H1 (cell line): ENCODE measurements around the gene ATP8B2. TPM values are rescaled to one million over a fixed set of nuclear protein-coding genes. Genes with fewer than 3 reads are reported as not detected.

Experiments used
- CTCF ChIA-PET: fragments of 300-600 bp; sonication (Branson Sonifier 250); formaldehyde crosslinking; loops from one replicate; lab custom pipeline; 2021; ENCODE audit not compliant: partially characterized antibody; lab: Charles Lee
- POLR2A ChIA-PET: fragments of 300-600 bp; sonication (Branson Sonifier 250); formaldehyde crosslinking; loops from one replicate; lab custom pipeline; 2021; ENCODE audit warnings: inconsistent platforms; ENCODE audit not compliant: partially characterized antibody; lab: Charles Lee
- DNase-seq, 2 experiments: peaks; one replicate each; pipeline versions ENCODE4 v3.0.0 to v3.0.0-alpha.2; 2010 to 2022; ENCODE audit warnings: low spot score in 2 of 2, low read depth in 1 of 2, mixed read lengths in 1 of 2
- FAIRE-seq: peaks from 2 replicates; lab custom pipeline; 2011; peaks lifted over from hg19 to GRCh38; lab: Jason Lieb, UNC
- H2AFZ ChIP-seq: 2 replicates; pipeline ENCODE4 v1.8.1; 2012; ENCODE audit warnings: low read length, inconsistent platforms
- H2AK5ac ChIP-seq: 2 replicates; pipeline ENCODE4 v1.6.1; 2013; ENCODE audit warnings: low read depth, low read length
- H2BK120ac ChIP-seq: replicated peaks from 2 replicates; pipeline ENCODE3; 2013; ENCODE audit warnings: low read depth, low read length, inconsistent platforms
- H2BK12ac ChIP-seq: 2 replicates; pipeline ENCODE4 v1.6.1; 2013; ENCODE audit warnings: low read depth, low read length
- H2BK15ac ChIP-seq: 2 replicates; pipeline ENCODE4 v1.6.1; 2013; ENCODE audit warnings: low read length
- H2BK20ac ChIP-seq: 2 replicates; pipeline ENCODE4 v1.6.1; 2013; ENCODE audit warnings: low read length
- H2BK5ac ChIP-seq: 2 replicates; pipeline ENCODE4 v1.6.1; 2013; ENCODE audit warnings: low read depth, low read length
- H3K14ac ChIP-seq: 2 replicates; pipeline ENCODE4 v1.6.1; 2013; ENCODE audit warnings: inconsistent platforms; ENCODE audit not compliant: insufficient read length
- H3K18ac ChIP-seq: 2 replicates; pipeline ENCODE4 v1.6.1; 2013; ENCODE audit warnings: low read length; ENCODE audit errors: extremely low read depth
- H3K23ac ChIP-seq: 2 replicates; pipeline ENCODE4 v1.6.1; 2013; ENCODE audit warnings: inconsistent platforms; ENCODE audit not compliant: insufficient read length
- H3K23me2 ChIP-seq: 2 replicates; pipeline ENCODE4 v1.6.1; 2013; ENCODE audit warnings: low read depth, low read length
- H3K27ac ChIP-seq: 2 replicates; pipeline ENCODE4 v1.6.1; 2011; ENCODE audit warnings: low read depth, low read length, inconsistent platforms
- H3K27me3 ChIP-seq, 4 experiments: replicated peaks in 1 of 4; 1 replicate in 1 of 4; 2 replicates in 3 of 4; pipeline versions ENCODE4 v1.6.1 to v1.8.1; 2011 to 2013; ENCODE audit warnings: low read length in 3 of 4, mild to moderate bottlenecking in 3 of 4, inconsistent platforms in 2 of 4, mixed read lengths in 2 of 4, moderate library complexity in 1 of 4; ENCODE audit not compliant: control insufficient read depth in 3 of 4, insufficient read depth in 3 of 4; ENCODE audit errors: extremely low read depth in 1 of 4
- H3K36me3 ChIP-seq, 4 experiments: 2 replicates each; pipeline versions ENCODE4 v1.6.1 to v1.8.1; 2011 to 2013; ENCODE audit warnings: mild to moderate bottlenecking in 4 of 4, low read length in 3 of 4, moderate library complexity in 2 of 4, control low read depth in 1 of 4, inconsistent platforms in 1 of 4; ENCODE audit not compliant: insufficient read depth in 4 of 4, control insufficient read depth in 2 of 4
- H3K4ac ChIP-seq: replicated peaks from 2 replicates; pipeline ENCODE3; 2013; ENCODE audit warnings: low read length, low read depth, mixed read lengths, inconsistent platforms; ENCODE audit not compliant: insufficient read length
- H3K4me1 ChIP-seq, 4 experiments: replicated peaks in 1 of 4; 1 replicate in 1 of 4; 2 replicates in 3 of 4; pipeline versions ENCODE4 v1.6.1 to v1.8.1; 2011 to 2013; ENCODE audit warnings: low read length in 3 of 4, inconsistent platforms in 2 of 4, mixed read lengths in 1 of 4; ENCODE audit not compliant: insufficient read depth in 4 of 4, control insufficient read depth in 3 of 4
- H3K4me2 ChIP-seq, 2 experiments: 2 replicates each; pipeline versions ENCODE4 v1.6.1 to v1.8.1; 2011 to 2013; ENCODE audit warnings: low read depth in 2 of 2, low read length in 2 of 2, control low read depth in 1 of 2, inconsistent platforms in 1 of 2, mild to moderate bottlenecking in 1 of 2; ENCODE audit not compliant: insufficient read depth in 1 of 2
- H3K4me3 ChIP-seq, 4 experiments: fragments of 200-600, 300-600 bp in 1 of 4; sonication (generic), shearing (Covaris generic), sonication (Bioruptor Twin) in 1 of 4; 2 replicates each; pipeline versions ENCODE4 v1.5.1 to v1.8.1; 2011 to 2016; ENCODE audit warnings: low read length in 4 of 4, low read depth in 3 of 4, control low read depth in 2 of 4, inconsistent platforms in 2 of 4, mild to moderate bottlenecking in 2 of 4, mixed read lengths in 1 of 4, moderate library complexity in 1 of 4; ENCODE audit not compliant: insufficient read depth in 2 of 4; ENCODE audit errors: extremely low read depth in 1 of 4
- H3K56ac ChIP-seq: replicated peaks from 2 replicates; pipeline ENCODE3; 2013; ENCODE audit warnings: low read depth, mild to moderate bottlenecking, mixed read lengths, low read length, inconsistent platforms; ENCODE audit not compliant: insufficient read length
- H3K79me1 ChIP-seq: 2 replicates; pipeline ENCODE4 v1.6.1; 2013; ENCODE audit warnings: low read depth, low read length, control low read depth
- H3K79me2 ChIP-seq, 2 experiments: 2 replicates each; pipeline versions ENCODE4 v1.6.1 to v1.8.1; 2012 to 2013; ENCODE audit warnings: low read length in 2 of 2, mild to moderate bottlenecking in 2 of 2, inconsistent platforms in 1 of 2; ENCODE audit not compliant: insufficient read depth in 2 of 2, control insufficient read depth in 1 of 2
- H3K9ac ChIP-seq, 4 experiments: replicated peaks in 1 of 4; 1 replicate in 1 of 4; 2 replicates in 3 of 4; pipeline versions ENCODE4 v1.6.1 to v1.8.1; 2011 to 2013; ENCODE audit warnings: low read depth in 3 of 4, low read length in 3 of 4, control low read depth in 2 of 4, mild to moderate bottlenecking in 2 of 4, moderate library complexity in 2 of 4, inconsistent platforms in 1 of 4; ENCODE audit errors: extremely low read depth in 1 of 4
- H3K9me3 ChIP-seq, 2 experiments: 2 replicates each; pipeline versions ENCODE4 v1.6.1 to v1.8.1; 2012 to 2013; ENCODE audit warnings: mild to moderate bottlenecking in 2 of 2, moderate library complexity in 2 of 2, control low read depth in 1 of 2, inconsistent platforms in 1 of 2, low read depth in 1 of 2, low read length in 1 of 2, mixed read lengths in 1 of 2; ENCODE audit not compliant: insufficient read depth in 2 of 2
- H4K20me1 ChIP-seq, 2 experiments: replicated peaks in 1 of 2; 2 replicates each; pipeline versions ENCODE3 to v1.8.1; 2011 to 2013; ENCODE audit warnings: inconsistent platforms in 2 of 2, low read length in 2 of 2, mild to moderate bottlenecking in 1 of 2; ENCODE audit not compliant: insufficient read depth in 2 of 2, control insufficient read depth in 1 of 2
- H4K5ac ChIP-seq: 2 replicates; pipeline ENCODE4 v1.6.1; 2013; ENCODE audit warnings: low read length, low read depth, mixed read lengths, inconsistent platforms; ENCODE audit not compliant: insufficient read length
- H4K8ac ChIP-seq: 2 replicates; pipeline ENCODE4 v1.8.0; 2013; ENCODE audit warnings: mild to moderate bottlenecking, moderate library complexity, low read length, inconsistent platforms; ENCODE audit not compliant: insufficient read depth; ENCODE audit errors: extremely low read depth
- H4K91ac ChIP-seq: replicated peaks from 2 replicates; pipeline ENCODE3; 2013; ENCODE audit warnings: low read length, mixed read lengths, inconsistent platforms; ENCODE audit not compliant: insufficient read length
- ASH2L ChIP-seq: fragments of 200-600, 300-600 bp; sonication (generic); IDR thresholded peaks from one replicate; pipeline ENCODE4 v1.7.1; 2017; ENCODE audit warnings: low read length
- RAD21 ChIP-seq, 2 experiments: IDR thresholded peaks in 1 of 2; conservative IDR thresholded peaks in 1 of 2; 2 replicates each; pipeline ENCODE4 v1.6.1; 2011; ENCODE audit warnings: low read depth in 2 of 2, low read length in 2 of 2, improper control_type of control experiment in 1 of 2, inconsistent platforms in 1 of 2, mild to moderate bottlenecking in 1 of 2, moderate library complexity in 1 of 2
- WGBS, 2 experiments: shearing (Covaris generic) in 1 of 2; methylation state at CpG; one replicate each; pipeline versions ENCODE4 v1.1.6 to v1.1.7; 2013 to 2015; ENCODE audit warnings: low lambda C conversion rate in 2 of 2, mixed read lengths in 2 of 2, inconsistent platforms in 1 of 2, low coverage in 1 of 2, missing lambda C conversion rate in 1 of 2; ENCODE audit not compliant: insufficient replicate concordance in 2 of 2, insufficient coverage in 1 of 2, insufficient read length in 1 of 2; ENCODE audit errors: extremely low coverage in 1 of 2, missing lambda C conversion rate in 1 of 2; 5-methylcytosine and 5-hydroxymethylcytosine counted together
- polyA plus RNA-seq, 7 experiments: library from polyadenylated mRNA; depleted of rRNA in 3 of 7; stranded (reverse) in 5 of 7; unstranded in 2 of 7; fragments of >200 nt in 5 of 7; fragments of 200-250 nt in 2 of 7; gene quantifications; 1 replicate in 5 of 7; 2 replicates in 1 of 7; 4 replicates in 1 of 7; pipeline versions ENCODE4 v1.2.1 to v1.2.3, GENCODE V29; 2011 to 2013; ENCODE audit warnings: missing spikeins in 2 of 7, mixed read lengths in 2 of 7
- total RNA-seq: library from RNA; stranded (reverse); fragmentation: NEBNext Ultra II Directional; extraction: Animal tissue kit (Norgen Biotek cat#: 25700); gene quantifications from 2 replicates; pipeline ENCODE4 v1.2.1, GENCODE V29; 2021
- TF ChIP-seq, protein P1 (sequence below), 3 experiments: IDR thresholded peaks; 1 replicate in 2 of 3; 2 replicates in 1 of 3; pipeline versions ENCODE4 v1.5.1 to v1.6.1; 2011; ENCODE audit warnings: low read length in 3 of 3, mild to moderate bottlenecking in 3 of 3, inconsistent platforms in 2 of 3, low read depth in 1 of 3, moderate library complexity in 1 of 3; ENCODE audit not compliant: insufficient read depth in 1 of 3; ENCODE audit errors: control extremely low read depth in 1 of 3

Gene ATP8B2
- total and polyA plus RNA-seq, 2 of the 8 experiments (the other 6 are each of a cell fraction or from before 2014, with no cell fraction given), result 61.4 to 70.1 TPM

DNA sequence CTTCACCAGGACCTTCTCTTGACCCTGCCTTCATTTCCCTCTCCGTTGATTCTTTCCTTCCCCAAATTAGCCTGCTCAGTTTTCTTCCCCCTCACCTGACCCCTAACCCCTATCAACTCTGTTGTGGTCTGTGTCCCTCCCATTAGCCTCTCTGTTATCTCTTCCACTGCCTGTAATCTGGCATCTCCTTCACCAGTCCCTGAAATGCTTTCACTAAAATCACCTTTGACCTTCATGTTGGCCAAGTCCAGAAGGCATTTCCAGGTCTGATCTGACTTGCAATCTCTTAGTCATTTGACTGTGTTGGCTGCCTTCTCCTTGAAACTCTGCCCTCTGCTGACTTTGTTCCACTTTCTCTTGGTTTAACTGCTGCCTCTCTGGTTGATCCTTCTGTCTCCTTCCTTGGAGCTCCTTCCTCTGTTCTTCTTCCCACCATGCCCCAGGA is 28.2 kb downstream of the ATP8B2 start:
- H3K4me1 ChIP-seq, result peaks cover 0 to 13% (median 5%) of the 10 kb centered on the region in 4 experiments; a peak in 4 of 7 replicates
- H2BK20ac ChIP-seq, result 0 out of 2 replicates have a peak overlapping the region, but pooled peaks have one; percentile 80
- H3K23me2 ChIP-seq, result peaks cover 15% of the 10 kb centered on the region; the same call in 1 of the 2 replicates
- H3K4me3 ChIP-seq, result peak overlapping the region; percentile 34 to 77 (median 62); a peak in 7 of 8 replicates
- H3K27me3 ChIP-seq, result peaks cover 0 to 7% (median 4%) of the 10 kb centered on the region in 4 experiments; a peak in 4 of 7 replicates
- no peak overlapping the region for H2AK5ac ChIP-seq
- no peaks in the 10 kb centered on the region for H3K9me3 ChIP-seq
- H3K56ac ChIP-seq, result no peak overlapping the region
- no peak overlapping the region for H3K4ac ChIP-seq
- peak overlapping the region; percentile 73; the same call in 1 of the 2 replicates for H2BK5ac ChIP-seq
- ChIA-PET CTCF (interaction anchor here (0.7 to 27.5 kb wide), 9 partner anchors 8 to 128 kb away, joined by 3 to 507 read pairs (median 4); partner anchors contain the start of genes AQP10 and ATP8B2), POLR2A (interaction anchor here (1.0 kb wide), 2 partner anchors 18 to 206 kb away, joined by 3 read pairs; no protein-coding TSS in a partner anchor)
- peak overlapping the region; percentile 18 for H4K91ac ChIP-seq
- H3K27ac ChIP-seq, result no peak overlapping the region
- FAIRE-seq (no peak), DNase-seq (no peak)
- H2BK15ac ChIP-seq, result peak overlapping the region; percentile 88; the same call in 1 of the 2 replicates
- peak in 1 of 2 experiments; percentile 3; a peak in 1 of 4 replicates for TF ChIP-seq RAD21 (IDR thresholded peaks at IDR 0.05 in 1 of 2, conservative IDR thresholded peaks at IDR 0.05 in 1 of 2; ENCODE audit: low read depth in 2 of 2, low read length in 2 of 2)
- TF ChIP-seq, protein P1, sequence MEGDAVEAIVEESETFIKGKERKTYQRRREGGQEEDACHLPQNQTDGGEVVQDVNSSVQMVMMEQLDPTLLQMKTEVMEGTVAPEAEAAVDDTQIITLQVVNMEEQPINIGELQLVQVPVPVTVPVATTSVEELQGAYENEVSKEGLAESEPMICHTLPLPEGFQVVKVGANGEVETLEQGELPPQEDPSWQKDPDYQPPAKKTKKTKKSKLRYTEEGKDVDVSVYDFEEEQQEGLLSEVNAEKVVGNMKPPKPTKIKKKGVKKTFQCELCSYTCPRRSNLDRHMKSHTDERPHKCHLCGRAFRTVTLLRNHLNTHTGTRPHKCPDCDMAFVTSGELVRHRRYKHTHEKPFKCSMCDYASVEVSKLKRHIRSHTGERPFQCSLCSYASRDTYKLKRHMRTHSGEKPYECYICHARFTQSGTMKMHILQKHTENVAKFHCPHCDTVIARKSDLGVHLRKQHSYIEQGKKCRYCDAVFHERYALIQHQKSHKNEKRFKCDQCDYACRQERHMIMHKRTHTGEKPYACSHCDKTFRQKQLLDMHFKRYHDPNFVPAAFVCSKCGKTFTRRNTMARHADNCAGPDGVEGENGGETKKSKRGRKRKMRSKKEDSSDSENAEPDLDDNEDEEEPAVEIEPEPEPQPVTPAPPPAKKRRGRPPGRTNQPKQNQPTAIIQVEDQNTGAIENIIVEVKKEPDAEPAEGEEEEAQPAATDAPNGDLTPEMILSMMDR (IDR thresholded peaks at IDR 0.05; ENCODE audit: control extremely low read depth in 1 of 3, insufficient read depth in 1 of 3, low read depth in 1 of 3, low read length in 3 of 3), result peak in 1 of 3 experiments; percentile 29; a peak in 2 of 4 replicates
- TF ChIP-seq ASH2L, result no peak
- no peaks in the 10 kb centered on the region; the same call in 1 of the 2 replicates for H3K79me1 ChIP-seq
- H3K36me3 ChIP-seq, result peaks cover 0 to 7% (median 4%) of the 10 kb centered on the region in 4 experiments; a peak in 4 of 8 replicates
- peak overlapping the region; percentile 52; the same call in 1 of the 2 replicates for H3K18ac ChIP-seq
- H3K79me2 ChIP-seq, result no peaks in the 10 kb centered on the region
- peak overlapping the region; percentile 74 to 99 for H3K4me2 ChIP-seq
- no peaks in the 10 kb centered on the region for H4K20me1 ChIP-seq
- peak overlapping the region; percentile 68; the same call in 1 of the 2 replicates for H2AFZ ChIP-seq
- H4K8ac ChIP-seq, result no peak overlapping the region
- H3K23ac ChIP-seq, result no peak overlapping the region
- peak overlapping the region; percentile 55; the same call in 1 of the 2 replicates for H2BK12ac ChIP-seq
- no peak overlapping the region for H3K14ac ChIP-seq
- WGBS, 2 experiments, result 14% methylated on average over 1 of the region's 1 CpG; no CpG with 5 or more reads in 1 of the 2 experiments
- H3K9ac ChIP-seq, result peak overlapping the region in 1 of 4 experiments; percentile 18; a peak in 1 of 7 replicates
- no peak overlapping the region for H4K5ac ChIP-seq
- H2BK120ac ChIP-seq, result no peak overlapping the region
